SK-N-SH treated with all-trans-retinoic acid at 6 μM for 48 hours (cell line): ENCODE data around the gene GPR180.

Source experiments
- ARNTL ChIP-seq: fragments of 450-650 bp; formaldehyde crosslinking; IDR thresholded peaks from 2 replicates; pipeline ENCODE4 v1.5.0; 2020; ENCODE audit warnings: low read depth, mild to moderate bottlenecking, moderate library complexity, borderline replicate concordance
- BACH2 ChIP-seq: fragments of 250-450 bp; sonication (Bioruptor Pico); IDR thresholded peaks from 2 replicates; pipeline ENCODE4 v1.9.0; 2021; ENCODE audit warnings: mild to moderate bottlenecking, borderline replicate concordance
- CSDC2 ChIP-seq: fragments of 250-450 bp; sonication (Bioruptor Pico); IDR thresholded peaks from 2 replicates; pipeline ENCODE4 v1.5.0; 2020; ENCODE audit warnings: mild to moderate bottlenecking, moderate library complexity
- CSRNP3 ChIP-seq: fragments of 250-450 bp; sonication (Bioruptor Pico); IDR thresholded peaks from 2 replicates; pipeline ENCODE4 v1.5.1; 2021; ENCODE audit warnings: mild to moderate bottlenecking, moderate library complexity
- ISL1 ChIP-seq: fragments of 250-450 bp; sonication (Bioruptor Pico); IDR thresholded peaks from 2 replicates; pipeline ENCODE4 v2.1.2; 2022; ENCODE audit warnings: mild to moderate bottlenecking, moderate library complexity
- OSR1 ChIP-seq: fragments of 250-450 bp; sonication (Bioruptor Pico); IDR thresholded peaks from 2 replicates; pipeline ENCODE4 v1.8.0; 2022; ENCODE audit warnings: moderate library complexity, mild to moderate bottlenecking, inconsistent platforms
- PATZ1 ChIP-seq: fragments of 250-450 bp; sonication (Bioruptor Pico); IDR thresholded peaks from 2 replicates; pipeline ENCODE4 v1.8.0; 2020; ENCODE audit warnings: mild to moderate bottlenecking, moderate library complexity, borderline replicate concordance
- RARB ChIP-seq: fragments of 250-450 bp; sonication (Bioruptor Pico); IDR thresholded peaks from 2 replicates; pipeline ENCODE4 v1.8.0; 2021; ENCODE audit warnings: mild to moderate bottlenecking, moderate library complexity
- SNAI2 ChIP-seq: fragments of 250-450 bp; sonication (Bioruptor Pico); IDR thresholded peaks from 2 replicates; pipeline ENCODE4 v1.5.0; 2020; ENCODE audit warnings: mild to moderate bottlenecking, moderate library complexity
- ZFP3 ChIP-seq: fragments of 250-450 bp; sonication (Bioruptor Pico); IDR thresholded peaks from 2 replicates; pipeline ENCODE4 v1.5.0; 2020; ENCODE audit warnings: mild to moderate bottlenecking, moderate library complexity
- ZNF70 ChIP-seq: fragments of 450-650 bp; formaldehyde crosslinking; IDR thresholded peaks from 2 replicates; pipeline ENCODE4 v1.5.0; 2020; ENCODE audit warnings: mild to moderate bottlenecking, moderate library complexity

DNA sequence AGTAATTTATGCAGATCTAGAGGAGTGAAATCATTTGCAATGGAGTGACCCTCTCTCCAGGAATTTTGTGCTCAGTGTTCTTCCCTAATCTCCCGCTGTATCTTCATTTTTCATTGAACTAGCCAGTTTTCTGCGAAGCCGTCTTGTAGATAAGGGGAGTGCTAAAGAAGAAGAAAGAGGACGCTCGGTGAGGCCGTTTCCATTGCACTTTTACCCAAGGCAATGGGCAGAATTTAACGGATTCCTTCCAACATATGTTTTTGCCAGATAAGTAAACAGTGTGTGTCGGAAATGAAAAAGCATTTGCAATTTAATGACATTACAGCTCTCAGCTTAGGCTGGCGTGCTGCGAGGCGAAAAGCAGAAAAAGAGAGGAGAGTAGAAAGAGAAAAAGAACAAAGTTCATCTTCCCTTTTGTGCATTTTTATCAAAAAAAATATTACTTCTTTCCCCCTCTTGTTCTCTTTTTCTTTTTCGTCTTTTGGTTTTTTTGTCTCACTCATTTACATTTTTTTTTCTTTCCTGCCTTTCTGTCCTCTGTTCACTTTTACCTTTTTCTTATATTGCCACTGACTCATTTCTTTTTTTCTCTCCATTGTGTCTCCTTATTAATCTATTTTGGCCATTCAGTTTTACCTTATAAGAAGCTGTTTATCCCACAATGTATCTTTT lies 60.8 kb downstream of the GPR180 start:
- TF ChIP-seq PATZ1 (CRISPR knock-in tag) (no peak), SNAI2 (CRISPR knock-in tag) (no peak), ISL1 (CRISPR knock-in tag) (no peak), BACH2 (no peak), ARNTL (CRISPR knock-in tag) (no peak), RARB (CRISPR knock-in tag) (no peak), ZNF70 (no peak), CSDC2 (CRISPR knock-in tag) (no peak), ZFP3 (CRISPR knock-in tag) (no peak), OSR1 (CRISPR knock-in tag) (no peak), CSRNP3 (no peak)
